Osteocyte (in vitro differentiated cells): ENCODE data around the gene GDPD3. TPM values are rescaled to one million over a fixed set of nuclear protein-coding genes. Genes with fewer than 3 reads are reported as not detected.

Experiments
- DNase-seq: peaks from one replicate; pipeline ENCODE4 v3.0.0; 2021; ENCODE audit warnings: mixed read lengths; ENCODE audit not compliant: unreplicated experiment; ENCODE audit errors: extremely low spot score
- H3K27ac Mint-ChIP-seq: one replicate; pipeline ENCODE4 v1.8.0; 2021; ENCODE audit warnings: mild to moderate bottlenecking, mixed read lengths; ENCODE audit not compliant: unreplicated experiment
- H3K27me3 Mint-ChIP-seq: one replicate; pipeline ENCODE4 v1.8.0; 2021; ENCODE audit warnings: mixed read lengths; ENCODE audit not compliant: unreplicated experiment
- H3K36me3 Mint-ChIP-seq: one replicate; pipeline ENCODE4 v1.8.0; 2021; ENCODE audit warnings: mixed read lengths; ENCODE audit not compliant: unreplicated experiment
- H3K4me1 Mint-ChIP-seq: one replicate; pipeline ENCODE4 v1.8.0; 2021; ENCODE audit warnings: mixed read lengths; ENCODE audit not compliant: unreplicated experiment
- H3K4me3 Mint-ChIP-seq: one replicate; pipeline ENCODE4 v1.8.0; 2021; ENCODE audit warnings: mild to moderate bottlenecking, moderate library complexity, mixed read lengths; ENCODE audit not compliant: unreplicated experiment
- H3K9me3 Mint-ChIP-seq: one replicate; pipeline ENCODE4 v1.8.0; 2021; ENCODE audit warnings: mixed read lengths; ENCODE audit not compliant: unreplicated experiment
- CTCF ChIP-seq: fragments of 200-600 bp; sonication (generic); IDR thresholded peaks from 2 replicates; pipeline ENCODE4 v1.5.0; 2021; ENCODE audit warnings: antibody characterized with exemption, mild to moderate bottlenecking, moderate library complexity
- total RNA-seq: library from RNA; stranded (reverse); gene quantifications from 2 replicates; pipeline ENCODE4 v1.2.1, GENCODE V29; 2021

The GDPD3 gene
- total RNA-seq, 1 donor from 2014 or later: 3.6 TPM

- H3K4me3 Mint-ChIP-seq: peak overlapping the region; percentile 91
Measured at GRCh38 chr16:30063278-30063892, 50.0 kb downstream of the GDPD3 start.

GRCh38 chr16:30060836-30061554 lies 52.3 kb downstream of the GDPD3 start:
- Mint-ChIP-seq H3K4me3 (no peak overlapping the region), H3K27ac (no peak overlapping the region), H3K27me3 (no peaks in the 10 kb centered on the region), H3K9me3 (no peaks in the 10 kb centered on the region), H3K36me3 (peaks cover 1% of the 10 kb centered on the region), H3K4me1 (peaks cover 14% of the 10 kb centered on the region)
- DNase-seq: no peak
- no peak for TF ChIP-seq CTCF

More at GRCh38 chr16:30063278-30063892, 50.0 kb downstream of the GDPD3 start:
- Mint-ChIP-seq H3K9me3 (no peaks in the 10 kb centered on the region), H3K27me3 (no peaks in the 10 kb centered on the region), H3K4me1 (peaks cover 28% of the 10 kb centered on the region), H3K27ac (peak overlapping the region; percentile 99), H3K36me3 (peaks cover 11% of the 10 kb centered on the region)
- DNase-seq: no peak
- no peak for TF ChIP-seq CTCF

GRCh38 chr16:30060346-30060745 lies 53.0 kb downstream of the GDPD3 start:
- H3K9me3 Mint-ChIP-seq: no peaks in the 10 kb centered on the region
- H3K27me3 Mint-ChIP-seq: no peaks in the 10 kb centered on the region
- no peak for DNase-seq
- H3K36me3 Mint-ChIP-seq: peaks cover 1% of the 10 kb centered on the region
- H3K4me3 Mint-ChIP-seq: no peak overlapping the region
- peaks cover 14% of the 10 kb centered on the region for H3K4me1 Mint-ChIP-seq
- TF ChIP-seq CTCF: no peak
- H3K27ac Mint-ChIP-seq: no peak overlapping the region

- no peaks in the 10 kb centered on the region for H3K36me3 Mint-ChIP-seq
- no peak for DNase-seq
- peak overlapping the region; percentile 22 for H3K4me3 Mint-ChIP-seq
- H3K4me1 Mint-ChIP-seq: peaks cover 17% of the 10 kb centered on the region
- H3K9me3 Mint-ChIP-seq: no peaks in the 10 kb centered on the region
- no peaks in the 10 kb centered on the region for H3K27me3 Mint-ChIP-seq
- TF ChIP-seq CTCF: peak; percentile 46
- no peak overlapping the region for H3K27ac Mint-ChIP-seq
Measured at GRCh38 chr16:30054959-30055553, 58.3 kb downstream of the GDPD3 start.

Other genes starting within 250 kb of the GDPD3 start
- gene SEZ6L2, start 214.0 kb downstream of the GDPD3 start, total RNA-seq: 17.6 and 19.3 TPM in 2 replicates
- 1.0 and 1.2 TPM in 2 replicates for gene ASPHD1, start 213.0 kb downstream of the GDPD3 start, total RNA-seq
- 20.5 and 22.3 TPM in 2 replicates for gene KCTD13, start 187.3 kb downstream of the GDPD3 start, total RNA-seq
- 119 and 139 TPM in 2 replicates for gene TMEM219, start 151.5 kb downstream of the GDPD3 start, total RNA-seq
- 44.4 and 48.8 TPM in 2 replicates for gene TAOK2, start 139.7 kb downstream of the GDPD3 start, total RNA-seq
- gene HIRIP3, start 117.9 kb downstream of the GDPD3 start, total RNA-seq: 11.5 and 12.5 TPM in 2 replicates
- 72.4 and 77.0 TPM in 2 replicates for gene INO80E, start 117.3 kb downstream of the GDPD3 start, total RNA-seq
- 1.3 TPM in 2 replicates for gene DOC2A, start 102.5 kb downstream of the GDPD3 start, total RNA-seq
- gene C16orf92, start 90.3 kb downstream of the GDPD3 start, total RNA-seq: not detected in 2 replicates
- gene TLCD3B, start 82.3 kb downstream of the GDPD3 start, total RNA-seq: 0.32 and 0.52 TPM in 2 replicates
- gene ALDOA, start 47.8 kb downstream of the GDPD3 start, total RNA-seq: 750 and 765 TPM in 2 replicates
- gene PPP4C, start 37.5 kb downstream of the GDPD3 start, total RNA-seq: 101 and 102 TPM in 2 replicates
- 0.63 and 0.75 TPM in 2 replicates for gene TBX6, start 21.6 kb downstream of the GDPD3 start, total RNA-seq
- gene YPEL3, start 17.3 kb downstream of the GDPD3 start, total RNA-seq: 83.6 and 93.3 TPM in 2 replicates
- gene MAPK3, start 9.7 kb upstream of the GDPD3 start, total RNA-seq: 52.9 and 59.0 TPM in 2 replicates
- 0.97 and 3.2 TPM in 2 replicates for gene CORO1A, start 70.1 kb upstream of the GDPD3 start, total RNA-seq
- 64.5 and 73.2 TPM in 2 replicates for gene BOLA2B, start 80.1 kb upstream of the GDPD3 start, total RNA-seq
- 20.0 and 34.1 TPM in 2 replicates for gene SLX1A, start 80.3 kb upstream of the GDPD3 start, total RNA-seq
- gene SULT1A3, start 85.7 kb upstream of the GDPD3 start, total RNA-seq: 14.9 and 16.3 TPM in 2 replicates
- gene NPIPB13, start 134.9 kb upstream of the GDPD3 start, total RNA-seq: 10.0 and 22.9 TPM in 2 replicates
- gene CD2BP2, start 241.8 kb upstream of the GDPD3 start, total RNA-seq: 65.1 and 67.4 TPM in 2 replicates